Stimulated activated CD4-positive, alpha-beta T cell treated with anti-CD3 and anti-CD28 coated beads, TNF-alpha, amount 100 ng/mL, for 1 hour (primary cell): ENCODE results near the gene ARHGEF11.

Source experiments
- DNase-seq, 3 donors: peaks; one replicate each; pipeline ENCODE4 v3.0.0-alpha.2; 2020; ENCODE audit warnings: low read depth in 3 of 3, low spot score in 1 of 3

The ARHGEF11 gene

DNA sequence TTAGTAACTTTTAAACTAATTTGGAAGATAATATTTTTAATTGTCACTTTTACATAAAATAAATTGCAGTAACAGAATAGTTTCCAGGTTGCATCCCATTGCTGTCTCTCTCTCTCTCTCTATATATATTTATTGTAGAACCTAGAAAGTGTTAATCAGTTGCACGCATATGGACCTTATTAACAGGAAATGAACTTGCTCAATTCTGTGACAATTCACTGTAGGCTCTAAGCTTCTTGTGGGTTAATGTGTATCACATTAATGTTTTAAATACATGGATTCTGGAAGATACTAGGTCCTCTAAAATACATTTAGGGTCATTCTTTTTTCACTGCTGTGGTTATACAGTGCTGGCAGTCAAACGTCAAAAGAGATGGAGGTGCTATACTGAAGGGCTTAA lies 92.0 kb downstream of the ARHGEF11 start:
- DNase-seq, result no peak

DNA sequence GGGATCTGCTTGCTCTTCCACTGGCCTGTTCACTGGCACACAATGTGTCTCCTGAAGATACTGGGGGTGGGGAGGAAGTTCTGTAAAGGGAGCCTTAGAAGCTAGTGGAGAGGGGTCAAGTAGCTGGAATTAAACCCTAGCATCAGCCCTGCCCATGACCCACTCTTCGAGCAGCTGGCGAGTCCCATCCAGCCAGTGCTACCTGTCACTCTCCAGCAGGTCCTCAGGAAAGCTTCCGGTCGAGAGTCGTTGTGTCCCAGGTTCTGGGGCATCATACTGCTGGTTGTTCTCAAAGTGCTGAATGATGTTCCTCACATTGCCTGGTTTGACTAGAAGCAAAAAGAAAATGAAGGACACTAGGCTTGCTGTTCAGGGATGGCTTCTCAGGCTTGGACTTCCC lies 94.2 kb downstream of the ARHGEF11 start:
- no peak for DNase-seq

DNA sequence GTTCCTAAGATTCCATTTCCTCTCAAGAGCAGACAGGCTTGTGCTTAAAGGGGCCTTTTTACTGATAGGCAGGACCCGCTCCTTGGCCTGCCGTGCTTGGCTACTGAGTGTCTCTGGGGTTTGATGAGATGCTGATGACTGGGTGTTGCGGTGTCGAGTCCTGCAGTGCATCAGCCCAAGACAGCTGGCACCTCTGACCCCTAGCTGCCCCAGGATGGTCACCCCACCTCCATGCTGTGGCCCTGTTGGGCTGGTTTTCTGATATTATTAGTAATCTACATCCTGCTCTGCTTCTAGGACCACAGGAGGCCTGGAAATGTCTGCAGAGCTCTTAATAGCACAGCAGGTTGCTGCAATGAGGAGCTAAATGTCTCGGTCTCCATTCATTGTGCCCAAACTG lies 96.4 kb downstream of the ARHGEF11 start:
- DNase-seq, result no peak

DNA sequence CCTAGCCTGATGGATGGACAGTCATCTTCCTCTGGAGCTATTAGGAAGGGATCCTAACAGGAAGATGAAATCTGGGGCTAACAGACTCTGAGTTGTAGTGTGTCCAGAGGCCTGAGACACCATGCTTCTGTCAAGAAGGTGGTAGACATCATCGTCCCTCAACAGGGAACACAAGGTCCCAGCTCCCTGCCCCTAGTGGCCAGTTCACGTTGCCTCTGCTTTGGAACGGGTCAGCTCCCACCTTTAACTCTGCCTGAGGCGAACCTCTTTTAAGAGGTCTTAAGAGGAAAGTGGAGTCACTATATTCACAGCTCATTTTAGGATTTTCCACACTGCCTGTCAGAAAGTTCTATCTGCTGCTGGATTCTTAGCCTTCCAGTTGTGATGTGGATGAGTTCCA lies 96.8 kb downstream of the ARHGEF11 start:
- DNase-seq, result no peak

DNA sequence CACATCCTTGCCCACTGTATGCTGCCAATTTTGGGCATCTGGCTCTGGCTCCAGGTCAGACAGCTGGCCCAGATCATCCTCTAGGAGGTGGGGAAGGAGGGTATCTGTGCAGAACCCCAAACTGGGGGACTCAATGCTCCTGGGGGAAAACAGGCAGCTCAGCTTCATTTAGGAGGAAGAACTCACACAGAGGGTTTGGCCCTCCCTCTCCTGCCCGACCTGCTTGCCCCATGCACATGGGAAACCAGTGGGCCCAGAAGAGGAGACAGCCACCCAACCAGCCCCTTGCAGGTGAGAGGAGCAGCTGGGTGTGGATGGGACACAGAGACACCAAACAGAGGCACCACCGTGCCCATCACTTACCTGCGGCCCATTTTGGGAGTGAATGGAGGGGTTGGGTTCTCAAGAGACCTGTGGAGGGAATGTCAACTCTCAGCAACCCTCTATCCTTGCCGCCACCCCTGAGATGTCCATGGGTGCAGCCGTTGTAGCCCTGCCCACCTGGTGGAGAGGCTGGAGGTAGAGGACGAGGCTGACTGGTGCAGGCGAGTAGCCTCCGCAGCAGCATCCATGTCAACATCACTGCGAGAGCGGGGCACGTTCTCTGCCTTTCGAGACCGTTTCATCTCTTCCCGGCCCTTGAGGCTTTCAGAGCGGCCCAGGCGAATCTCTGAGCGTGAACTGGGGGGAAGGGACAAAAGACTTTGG lies 97.6 kb downstream of the ARHGEF11 start:
- DNase-seq, result no peak

DNA sequence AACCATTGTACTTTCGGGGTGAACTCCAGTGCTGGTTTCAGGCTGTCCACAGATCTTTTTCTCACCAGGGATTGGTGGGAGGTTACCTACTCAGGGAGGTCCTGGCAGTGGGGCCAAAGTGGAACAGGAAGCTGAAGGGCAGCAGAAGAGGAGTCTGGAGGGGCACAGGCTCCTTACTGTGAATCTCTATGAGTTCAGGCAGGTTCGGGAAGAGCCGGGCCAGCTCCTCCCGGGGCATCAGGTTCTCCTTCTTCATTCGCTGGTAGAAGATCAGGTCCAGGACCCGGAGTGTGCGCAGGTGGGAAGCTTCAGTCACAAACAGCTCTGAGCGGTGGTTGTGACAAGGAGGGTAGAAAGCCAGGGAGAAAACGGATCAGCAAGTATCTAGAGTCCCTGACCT lies 98.4 kb downstream of the ARHGEF11 start:
- no peak for DNase-seq

DNA sequence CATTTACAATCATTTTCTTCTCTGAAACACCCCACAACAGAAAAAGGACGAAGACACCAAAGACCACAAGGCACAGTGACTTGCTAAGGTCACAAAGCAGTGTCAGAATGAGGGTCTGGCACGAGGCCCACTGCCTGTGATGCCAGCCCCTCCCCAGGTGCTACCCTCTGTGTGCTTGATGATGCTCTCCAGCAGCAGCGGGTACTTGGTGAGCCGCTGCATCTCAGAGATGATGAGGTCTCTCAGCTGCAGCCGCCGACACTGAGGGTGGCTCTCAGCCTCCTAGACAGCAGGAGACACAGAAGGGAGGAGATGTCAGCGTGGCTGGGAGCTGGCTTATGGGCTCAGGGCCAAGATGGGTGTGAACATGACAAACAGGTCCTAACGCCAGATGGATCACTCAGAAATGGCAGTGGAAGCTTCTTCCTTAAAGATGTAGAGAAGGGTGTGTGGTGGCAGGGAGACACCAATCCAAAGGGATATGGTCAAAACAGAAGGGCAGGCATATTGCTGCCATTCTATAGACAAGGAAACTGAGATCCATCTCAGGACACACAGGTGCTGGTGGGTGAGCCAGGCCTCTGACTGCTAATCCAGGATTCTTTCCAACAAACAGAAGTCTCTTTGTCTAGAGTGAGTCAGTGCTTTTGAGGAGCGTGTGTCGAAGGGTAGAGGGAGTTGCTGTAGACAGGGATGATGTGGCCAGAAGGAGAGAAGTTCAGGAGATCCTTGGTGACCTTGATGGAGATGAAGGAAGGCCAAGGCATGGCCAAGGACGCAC lies 99.5 kb downstream of the ARHGEF11 start:
- no peak for DNase-seq

DNA sequence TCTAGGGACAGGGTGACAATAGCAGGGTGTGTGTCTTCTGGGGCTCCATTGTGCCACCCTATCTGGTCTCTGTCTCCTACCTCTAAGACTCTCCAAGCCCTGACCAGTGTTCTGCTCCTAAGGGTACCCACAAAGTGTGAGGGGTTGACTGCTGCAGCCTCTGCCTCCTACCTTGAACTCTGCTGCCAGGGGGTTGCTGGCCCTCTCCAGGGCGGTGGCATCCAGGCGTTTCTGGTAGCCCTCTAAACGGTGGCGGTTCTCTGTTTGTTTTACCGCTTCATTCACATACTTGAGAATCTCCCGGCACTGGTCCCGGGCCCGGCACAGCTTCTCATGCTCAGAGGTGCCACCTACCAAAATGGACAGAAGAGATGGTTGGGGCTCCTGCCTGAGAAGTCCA lies 100.7 kb downstream of the ARHGEF11 start:
- DNase-seq, result no peak

DNA sequence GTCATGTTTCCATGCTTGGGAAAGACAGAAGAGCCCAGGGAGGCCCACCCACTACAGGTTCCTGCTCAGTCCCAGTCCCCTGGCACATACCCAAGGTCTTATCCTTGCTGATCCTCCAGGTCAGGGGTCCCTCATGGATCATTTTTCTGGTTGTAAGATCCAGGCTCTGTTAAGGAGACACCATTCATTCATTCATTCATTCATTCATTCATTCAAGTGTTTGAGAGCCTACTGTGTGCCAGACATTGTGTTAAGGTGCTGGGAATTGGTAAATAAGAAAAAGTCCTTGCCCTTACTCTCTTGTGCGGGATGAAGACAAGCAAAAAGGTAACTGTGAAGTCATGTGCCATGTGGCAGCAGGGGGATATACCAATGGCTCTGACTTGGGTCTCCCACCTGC lies 101.3 kb downstream of the ARHGEF11 start:
- no peak for DNase-seq

DNA sequence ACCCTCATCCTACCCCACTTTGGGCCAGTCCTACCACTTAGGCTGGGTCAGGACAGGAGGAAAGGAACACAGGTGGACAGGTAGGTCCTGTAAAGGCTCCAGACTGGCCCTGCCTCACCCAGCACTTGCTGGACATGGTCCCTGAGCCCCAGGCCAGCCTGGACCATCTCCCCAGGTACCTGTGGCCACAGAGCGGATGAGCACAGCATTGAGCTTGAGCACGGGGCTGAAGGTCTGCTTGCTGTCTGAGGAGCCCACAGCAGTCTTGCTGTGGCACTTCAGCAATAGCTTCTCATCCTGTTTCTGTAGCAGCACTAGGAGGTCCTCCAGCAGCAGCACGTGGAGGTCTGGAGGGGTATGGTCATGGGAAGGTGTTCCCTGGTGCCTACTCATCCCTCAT lies 101.8 kb downstream of the ARHGEF11 start:
- no peak for DNase-seq

DNA sequence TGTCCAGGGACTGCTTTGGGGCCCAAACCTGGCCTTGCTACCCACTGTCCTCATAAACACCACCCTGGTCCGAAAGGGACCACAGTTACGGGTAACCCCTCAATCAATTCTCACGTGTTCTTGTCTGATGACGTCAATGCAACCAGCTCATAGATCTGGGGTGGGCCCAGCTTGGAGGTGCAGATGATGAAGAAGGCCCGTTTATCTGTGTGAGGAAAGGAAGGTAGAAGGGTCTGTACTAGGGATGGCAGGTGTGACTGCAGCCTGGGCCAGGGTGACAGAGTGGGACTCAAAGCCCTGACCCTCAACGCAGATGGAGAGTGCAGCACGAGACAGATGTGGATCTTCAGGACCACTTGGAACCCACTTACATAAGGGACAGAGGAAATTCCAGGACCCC lies 103.0 kb downstream of the ARHGEF11 start:
- DNase-seq, result no peak

DNA sequence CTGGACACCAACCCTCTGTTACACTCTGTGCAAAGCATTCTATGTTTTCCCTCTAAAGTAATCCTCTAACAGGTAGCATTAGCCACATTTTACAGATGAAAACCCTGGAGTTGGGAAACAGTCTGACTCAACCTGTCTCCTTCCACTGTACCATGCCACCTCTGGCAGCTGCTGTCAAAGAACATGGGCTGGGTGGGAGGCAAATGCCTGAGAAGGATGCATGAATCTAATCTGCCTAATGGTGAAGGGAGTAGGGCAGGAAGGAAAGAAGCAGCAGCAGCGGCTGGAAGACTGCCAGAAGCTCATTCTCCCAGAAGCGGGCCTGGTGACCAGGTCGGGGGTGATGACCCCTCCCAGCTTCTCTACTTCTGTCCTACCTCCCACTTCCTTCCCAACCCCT lies 103.4 kb downstream of the ARHGEF11 start:
- DNase-seq, result no peak

DNA sequence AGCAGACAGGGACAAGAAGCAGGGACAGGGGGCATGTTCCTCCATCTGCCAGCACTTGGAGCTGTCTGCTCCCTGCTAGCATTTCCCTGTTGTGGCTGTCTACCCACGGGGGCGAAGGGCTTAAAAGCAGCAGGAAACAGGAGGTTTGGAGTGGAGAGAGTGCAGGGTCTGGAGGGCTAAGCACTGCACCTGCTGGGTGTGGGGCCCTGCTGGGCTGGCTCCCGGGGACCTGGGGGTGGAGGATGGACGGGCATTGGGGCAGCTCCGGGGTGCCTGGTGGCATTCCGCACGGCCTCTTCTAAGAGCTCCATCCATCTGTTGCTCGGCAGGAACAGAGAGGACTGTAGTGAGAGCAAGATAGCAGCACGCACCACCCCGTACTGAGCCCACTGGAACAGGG lies 103.9 kb downstream of the ARHGEF11 start:
- DNase-seq, result no peak

DNA sequence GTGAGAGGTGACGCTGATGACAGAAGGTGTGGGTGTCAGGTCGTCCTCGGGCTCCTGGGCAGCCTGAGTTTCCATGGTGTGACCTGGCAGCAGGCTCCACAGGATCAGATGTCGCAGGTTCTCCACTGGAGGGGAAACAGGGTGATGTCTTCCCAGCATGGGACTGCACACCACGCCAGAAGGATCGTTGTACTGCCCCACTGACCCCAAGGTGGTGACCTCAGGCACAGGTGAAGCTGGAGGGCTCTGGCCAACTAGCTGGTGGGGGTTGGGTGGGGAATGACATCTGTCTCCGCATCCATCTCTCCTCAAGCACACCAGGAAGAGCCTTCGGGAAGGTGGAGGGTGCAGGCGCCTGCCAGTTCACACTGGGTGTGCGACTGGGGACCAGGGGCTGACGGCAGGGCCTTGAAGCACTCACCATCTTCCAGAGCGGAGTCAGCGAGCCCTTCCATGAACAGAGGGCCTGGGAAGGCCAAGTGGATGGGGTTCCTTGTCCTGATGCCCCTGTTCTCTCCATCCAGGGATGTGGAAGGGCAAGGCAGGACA lies 105.7 kb downstream of the ARHGEF11 start:
- DNase-seq, result no peak

DNA sequence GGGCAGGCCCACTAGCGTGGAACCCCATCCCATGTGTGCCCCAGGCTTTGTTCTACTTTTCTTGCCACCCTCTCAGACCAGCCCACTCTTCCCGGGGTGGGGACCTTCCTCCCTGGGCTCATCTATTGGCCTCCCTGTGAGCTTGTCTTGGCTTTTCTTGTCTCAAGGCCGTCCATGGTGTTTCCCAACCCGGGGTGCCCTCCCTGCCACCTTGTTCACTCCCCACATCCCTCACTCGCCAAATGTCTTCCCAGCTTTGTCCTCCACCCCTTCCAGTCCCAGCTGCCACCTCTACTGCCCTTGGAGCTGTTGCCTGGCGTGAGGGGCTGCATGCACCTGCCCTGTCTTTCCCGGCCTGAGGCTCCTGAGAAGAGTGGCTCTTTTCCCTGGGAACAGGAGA lies 106.7 kb downstream of the ARHGEF11 start:
- no peak for DNase-seq

DNA sequence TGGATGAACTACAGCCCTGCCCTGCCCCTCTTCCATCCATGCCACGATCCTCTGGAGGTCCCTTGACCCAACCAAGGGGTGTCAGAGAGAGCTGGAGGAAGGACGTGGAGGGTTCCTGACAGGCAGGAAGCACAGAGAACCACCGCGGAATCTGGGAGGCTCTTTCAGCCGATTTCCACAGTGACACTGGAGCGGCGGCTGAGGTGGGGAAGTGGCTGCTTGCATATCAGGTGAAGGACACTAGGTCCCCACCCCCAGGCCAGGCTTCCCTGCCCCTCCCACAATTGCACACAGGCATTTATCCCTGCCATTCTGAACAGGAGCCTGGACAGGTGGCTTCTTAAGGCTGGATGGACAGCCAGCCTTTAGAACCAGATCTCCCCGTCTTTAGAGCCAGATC lies 107.7 kb downstream of the ARHGEF11 start:
- DNase-seq, result no peak

DNA sequence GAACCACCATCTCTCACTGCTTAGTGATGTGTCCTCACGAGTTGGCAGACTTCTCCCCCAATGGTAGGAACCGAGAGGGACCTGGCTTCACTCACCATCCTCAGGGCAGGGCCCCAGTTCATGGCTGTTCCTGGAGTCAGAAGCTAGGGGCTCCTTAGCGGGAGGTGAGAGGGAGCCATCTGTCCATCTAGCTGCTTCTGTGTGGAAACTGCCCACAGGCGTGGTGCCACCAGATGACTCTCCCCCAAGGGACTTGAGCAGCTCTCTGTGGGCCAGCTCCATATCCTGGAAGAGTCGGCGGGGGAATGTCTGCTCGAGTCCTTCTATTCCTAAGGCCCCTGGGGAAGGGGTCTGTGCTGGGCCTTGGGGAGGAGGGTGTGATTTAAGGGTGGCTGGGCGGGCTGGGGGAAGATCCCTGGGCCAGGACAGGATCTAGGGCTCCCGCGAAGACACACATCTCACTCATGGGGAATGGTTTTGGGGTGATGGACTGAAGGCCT lies 108.8 kb downstream of the ARHGEF11 start:
- DNase-seq, result no peak

DNA sequence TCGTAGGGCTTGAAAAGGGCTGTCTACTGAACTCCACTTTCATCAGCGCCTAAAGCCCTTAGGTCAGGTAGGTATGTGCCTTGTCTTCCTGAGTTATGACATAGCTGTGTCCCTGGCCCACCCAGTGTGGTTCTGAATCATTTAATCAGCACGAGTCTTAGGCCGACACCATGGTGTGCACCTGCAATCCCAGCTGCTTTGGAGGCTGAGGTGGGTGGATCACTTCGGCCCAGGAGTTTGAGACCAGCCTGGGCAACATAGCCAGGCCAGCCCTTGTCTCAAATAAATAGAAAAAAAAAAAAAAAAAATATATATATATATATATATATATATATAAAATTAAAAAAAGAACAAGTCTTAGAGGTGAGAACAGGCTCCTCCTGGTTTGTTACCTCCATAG lies 109.4 kb downstream of the ARHGEF11 start:
- no peak for DNase-seq

DNA sequence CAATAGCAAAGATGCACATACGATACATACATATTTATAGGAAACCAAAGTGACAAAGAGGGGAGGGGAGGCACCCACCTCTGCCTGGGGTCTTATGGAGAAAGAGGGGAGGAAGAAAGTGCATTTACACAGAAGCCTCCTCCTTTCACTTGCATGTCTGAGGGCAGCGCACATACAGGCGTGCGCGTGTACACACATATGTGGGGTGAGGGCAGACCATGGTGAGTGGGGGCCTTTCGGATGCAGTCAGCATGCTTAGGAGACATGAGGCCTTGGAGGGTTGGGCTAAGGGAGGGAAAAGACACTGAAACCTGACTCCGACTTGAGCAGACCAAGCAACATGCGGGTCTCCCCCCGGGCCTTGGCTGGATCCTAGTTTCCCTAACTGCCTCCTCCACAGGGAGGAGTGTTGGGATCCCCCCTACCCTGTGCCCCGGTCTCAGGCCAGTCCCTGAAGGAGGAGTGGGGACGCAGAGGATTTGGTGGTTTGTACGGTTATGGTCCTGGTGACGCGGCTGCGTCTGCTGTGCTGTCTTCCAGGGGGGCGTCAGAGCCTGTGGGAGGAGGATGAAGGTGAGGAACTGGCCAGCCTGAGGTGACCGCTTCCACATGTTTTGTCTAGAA lies 109.9 kb downstream of the ARHGEF11 start:
- no peak for DNase-seq

DNA sequence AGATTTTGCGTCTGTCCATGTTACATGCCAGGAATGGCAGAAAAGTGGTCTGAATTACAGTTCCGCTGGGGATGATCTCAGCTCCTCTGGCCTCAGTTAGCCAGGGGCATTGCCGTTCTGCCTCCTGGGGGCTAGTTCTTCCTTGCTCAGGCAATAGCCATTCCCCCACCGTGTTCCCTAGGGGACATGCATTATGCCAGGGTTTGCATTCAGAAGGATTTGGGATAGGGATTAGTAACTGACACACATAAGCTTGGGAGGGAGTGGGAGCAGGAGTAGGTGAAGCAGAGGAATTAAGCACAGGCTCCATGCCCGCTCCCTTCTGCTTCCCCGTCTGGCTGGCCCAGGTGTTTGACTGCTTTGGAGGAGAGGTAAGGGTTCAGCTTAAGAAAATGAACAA lies 112.4 kb downstream of the ARHGEF11 start:
- no peak for DNase-seq

DNA sequence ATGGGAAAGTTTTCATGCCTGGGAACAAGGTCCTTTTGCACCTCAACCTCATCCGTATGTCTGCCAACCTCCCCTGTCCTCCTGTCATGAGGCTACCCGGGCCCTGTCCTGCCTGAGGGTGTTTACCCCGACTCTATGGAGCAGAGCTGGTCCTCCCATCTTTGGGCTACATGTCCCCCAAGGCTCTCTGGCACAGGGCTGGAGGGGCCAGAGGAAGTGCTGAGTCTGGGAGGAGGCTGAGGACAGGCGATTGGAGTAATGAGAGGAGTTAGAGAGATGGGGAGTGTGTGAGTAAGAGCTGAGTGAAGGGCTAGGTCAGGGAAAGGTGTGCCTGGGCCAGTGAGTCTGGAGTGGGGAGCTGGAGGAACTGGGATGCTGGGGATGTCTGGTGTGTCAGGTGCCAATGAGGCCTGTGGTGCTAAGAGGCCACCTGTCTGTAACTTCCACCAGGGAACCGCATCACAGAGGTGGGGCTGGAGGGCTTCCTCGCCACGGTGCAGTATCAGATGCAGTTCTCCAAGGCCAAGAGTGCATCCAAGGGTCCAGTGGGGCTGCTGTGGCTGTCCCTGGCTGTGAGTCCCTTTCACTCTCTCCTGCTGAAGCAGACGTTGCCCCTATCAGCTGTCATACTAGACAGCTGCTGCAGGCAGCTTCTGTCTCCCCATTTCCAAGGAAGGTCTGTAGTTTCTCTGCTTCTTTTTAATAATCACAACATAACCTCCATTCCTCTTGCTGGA lies 113.4 kb downstream of the ARHGEF11 start:
- DNase-seq, result no peak
